ENCODE measurements around the gene HACD3. TPM values are rescaled to one million over a fixed set of nuclear protein-coding genes. Genes with fewer than 3 reads are reported as not detected.

HACD3 gene
- total RNA-seq, 1 experiment from 2014 or later: 133 TPM

GRCh38 chr15:65578904-65579728, 48.9 kb downstream of the HACD3 start:
- Histone ChIP-seq H3K9me3 (ENCODE audit: control insufficient read depth, low read depth, low read length) (no peaks in the 10 kb centered on the region), H2BK5ac (ENCODE audit: insufficient read length, low read length) (no peak overlapping the region), H3K4ac (ENCODE audit: low read depth, low read length) (no peak overlapping the region), H4K20me1 (ENCODE audit: control insufficient read depth, insufficient read depth, insufficient read length) (no peaks in the 10 kb centered on the region), H3T11ph (ENCODE audit: low read length) (no peak overlapping the region), H4K91ac (ENCODE audit: insufficient read length, low read depth, low read length) (no peak overlapping the region), H2AFZ (ENCODE audit: low read length) (no peak overlapping the region), H3K14ac (ENCODE audit: insufficient read depth, low read length) (no peak overlapping the region), H3K9ac (ENCODE audit: extremely low read depth, insufficient read length, low read length) (no peak overlapping the region), H3K4me1 (ENCODE audit: insufficient read depth, low read length) (0 out of 2 replicates have a peak, but pooled peaks cover 3% of the 10 kb centered on the region), H2BK15ac (ENCODE audit: low read depth, low read length) (no peak overlapping the region), H3K56ac (ENCODE audit: insufficient read length, low read depth, low read length) (no peak overlapping the region), H4K5ac (ENCODE audit: insufficient read length, low read depth, low read length) (no peak overlapping the region), H2AK5ac (ENCODE audit: insufficient read length, low read length) (no peak overlapping the region), H2BK12ac (ENCODE audit: insufficient read length, low read depth, low read length) (no peak overlapping the region), H3K18ac (ENCODE audit: insufficient read length, low read depth, low read length) (no peak overlapping the region), H3K4me2 (ENCODE audit: insufficient read depth, insufficient read length, low read length) (no peak overlapping the region), H2BK20ac (ENCODE audit: low read depth, low read length, poor library complexity, severe bottlenecking) (no peak overlapping the region), H4K8ac (replicated peaks; ENCODE audit: insufficient read length, low read depth, low read length) (no peak overlapping the region), H3K23ac (ENCODE audit: insufficient read length, low read depth, low read length) (no peak overlapping the region), H3K23me2 (ENCODE audit: insufficient read length, low read depth, low read length, poor library complexity, severe bottlenecking) (no peaks in the 10 kb centered on the region), H3K79me1 (ENCODE audit: insufficient read depth, low read depth, low read length, poor library complexity, severe bottlenecking) (no peaks in the 10 kb centered on the region), H3K27me3 (ENCODE audit: insufficient read depth, low read length) (no peaks in the 10 kb centered on the region), H3K27ac (ENCODE audit: insufficient read length, low read depth, low read length) (no peak overlapping the region), H3K79me2 (ENCODE audit: insufficient read depth, low read length) (no peaks in the 10 kb centered on the region), H2BK120ac (ENCODE audit: low read depth, low read length, poor library complexity, severe bottlenecking) (no peak overlapping the region)
- Mint-ChIP-seq H3K36me3 (ENCODE audit: insufficient read depth in 1 of 3, low read depth in 3 of 3) (peaks cover 13 to 75% (median 55%) of the 10 kb centered on the region in 3 experiments; a peak in 6 of 7 replicates), H3K27ac (peak overlapping the region; percentile 84 to 90 (median 86); a peak in 5 of 7 replicates), H3K27me3 (ENCODE audit: low read depth) (no peaks in the 10 kb centered on the region), H3K4me1 (peaks cover 2 to 13% of the 10 kb centered on the region in 2 experiments; a peak in 2 of 4 replicates), H3K4me3 (peak overlapping the region in 1 of 2 experiments; percentile 43; a peak in 1 of 5 replicates), H3K9me3 (no peaks in the 10 kb centered on the region)
- TF ChIP-seq, protein P1, sequence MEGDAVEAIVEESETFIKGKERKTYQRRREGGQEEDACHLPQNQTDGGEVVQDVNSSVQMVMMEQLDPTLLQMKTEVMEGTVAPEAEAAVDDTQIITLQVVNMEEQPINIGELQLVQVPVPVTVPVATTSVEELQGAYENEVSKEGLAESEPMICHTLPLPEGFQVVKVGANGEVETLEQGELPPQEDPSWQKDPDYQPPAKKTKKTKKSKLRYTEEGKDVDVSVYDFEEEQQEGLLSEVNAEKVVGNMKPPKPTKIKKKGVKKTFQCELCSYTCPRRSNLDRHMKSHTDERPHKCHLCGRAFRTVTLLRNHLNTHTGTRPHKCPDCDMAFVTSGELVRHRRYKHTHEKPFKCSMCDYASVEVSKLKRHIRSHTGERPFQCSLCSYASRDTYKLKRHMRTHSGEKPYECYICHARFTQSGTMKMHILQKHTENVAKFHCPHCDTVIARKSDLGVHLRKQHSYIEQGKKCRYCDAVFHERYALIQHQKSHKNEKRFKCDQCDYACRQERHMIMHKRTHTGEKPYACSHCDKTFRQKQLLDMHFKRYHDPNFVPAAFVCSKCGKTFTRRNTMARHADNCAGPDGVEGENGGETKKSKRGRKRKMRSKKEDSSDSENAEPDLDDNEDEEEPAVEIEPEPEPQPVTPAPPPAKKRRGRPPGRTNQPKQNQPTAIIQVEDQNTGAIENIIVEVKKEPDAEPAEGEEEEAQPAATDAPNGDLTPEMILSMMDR (conservative IDR thresholded peaks at IDR 0.05): no peak
- WGBS (ENCODE audit: extremely low coverage, insufficient read length, low lambda C conversion rate): no CpG with 5 or more reads among the region's 8 CpGs
- DNase-seq: no peak

Measured in H9 (cell line).